22Rv1 (cell line): ENCODE results near the gene TRIM38.

Experiments used
- ZFX ChIP-seq: fragments of 450-650 bp; IDR thresholded peaks from 2 replicates; pipeline ENCODE4 v1.6.1; 2017; ENCODE audit warnings: antibody characterized with exemption, borderline replicate concordance
- TF ChIP-seq, protein P1 (sequence below): fragments of 450-650 bp; IDR thresholded peaks from 2 replicates; pipeline ENCODE4 v1.5.1; 2017; ENCODE audit warnings: mild to moderate bottlenecking

GRCh38 chr6:25925876-25926275 lies 36.7 kb upstream of the TRIM38 start:
- TF ChIP-seq, protein P1, sequence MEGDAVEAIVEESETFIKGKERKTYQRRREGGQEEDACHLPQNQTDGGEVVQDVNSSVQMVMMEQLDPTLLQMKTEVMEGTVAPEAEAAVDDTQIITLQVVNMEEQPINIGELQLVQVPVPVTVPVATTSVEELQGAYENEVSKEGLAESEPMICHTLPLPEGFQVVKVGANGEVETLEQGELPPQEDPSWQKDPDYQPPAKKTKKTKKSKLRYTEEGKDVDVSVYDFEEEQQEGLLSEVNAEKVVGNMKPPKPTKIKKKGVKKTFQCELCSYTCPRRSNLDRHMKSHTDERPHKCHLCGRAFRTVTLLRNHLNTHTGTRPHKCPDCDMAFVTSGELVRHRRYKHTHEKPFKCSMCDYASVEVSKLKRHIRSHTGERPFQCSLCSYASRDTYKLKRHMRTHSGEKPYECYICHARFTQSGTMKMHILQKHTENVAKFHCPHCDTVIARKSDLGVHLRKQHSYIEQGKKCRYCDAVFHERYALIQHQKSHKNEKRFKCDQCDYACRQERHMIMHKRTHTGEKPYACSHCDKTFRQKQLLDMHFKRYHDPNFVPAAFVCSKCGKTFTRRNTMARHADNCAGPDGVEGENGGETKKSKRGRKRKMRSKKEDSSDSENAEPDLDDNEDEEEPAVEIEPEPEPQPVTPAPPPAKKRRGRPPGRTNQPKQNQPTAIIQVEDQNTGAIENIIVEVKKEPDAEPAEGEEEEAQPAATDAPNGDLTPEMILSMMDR = no peak
- TF ChIP-seq ZFX = no peak
